ENCODE results near the gene HOXD12.

HOXD12 gene

DNA sequence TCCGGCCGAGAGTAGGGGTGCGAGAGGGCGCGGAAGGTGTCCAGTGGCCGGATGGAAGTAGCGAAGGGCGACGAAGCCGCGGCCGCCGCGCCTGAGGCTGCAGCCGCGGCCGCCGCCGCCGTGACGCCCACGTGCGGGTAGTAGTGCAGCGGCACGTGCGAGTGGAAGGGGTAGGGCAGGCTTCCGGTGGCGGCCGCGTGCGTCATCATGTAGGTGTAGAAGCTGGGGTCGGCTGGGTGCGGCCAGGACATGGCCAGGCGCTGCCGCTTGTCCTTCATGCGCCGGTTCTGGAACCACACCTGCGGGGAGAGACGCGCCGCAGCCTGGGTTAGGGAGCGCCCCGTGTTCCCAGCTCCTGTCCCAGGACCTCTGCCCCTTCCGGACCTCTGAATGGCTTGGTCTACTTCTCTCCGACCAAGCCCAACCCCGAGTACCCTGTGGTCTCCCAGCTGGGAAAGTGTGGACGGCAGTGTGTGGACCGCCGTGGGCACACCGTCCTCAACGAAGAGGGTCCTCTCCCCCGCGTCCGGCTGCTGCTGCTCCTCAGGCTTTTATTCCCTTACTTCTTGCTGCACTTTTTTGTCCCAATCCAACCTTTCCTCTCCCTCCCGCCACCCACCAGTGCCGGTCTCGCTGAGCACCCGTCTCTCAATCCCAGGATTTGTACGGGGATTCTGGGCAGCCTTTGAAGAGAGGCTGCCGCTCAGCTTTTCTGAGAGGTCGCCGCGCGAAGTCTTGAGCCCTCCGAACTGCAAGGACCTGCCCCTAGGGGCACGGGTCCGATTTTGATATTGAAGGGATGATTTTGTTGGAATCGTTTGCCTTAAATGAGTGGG lies 18.8 kb upstream of the HOXD12 start:
- DNase-seq (ENCODE audit: low read depth), result no peak

DNA sequence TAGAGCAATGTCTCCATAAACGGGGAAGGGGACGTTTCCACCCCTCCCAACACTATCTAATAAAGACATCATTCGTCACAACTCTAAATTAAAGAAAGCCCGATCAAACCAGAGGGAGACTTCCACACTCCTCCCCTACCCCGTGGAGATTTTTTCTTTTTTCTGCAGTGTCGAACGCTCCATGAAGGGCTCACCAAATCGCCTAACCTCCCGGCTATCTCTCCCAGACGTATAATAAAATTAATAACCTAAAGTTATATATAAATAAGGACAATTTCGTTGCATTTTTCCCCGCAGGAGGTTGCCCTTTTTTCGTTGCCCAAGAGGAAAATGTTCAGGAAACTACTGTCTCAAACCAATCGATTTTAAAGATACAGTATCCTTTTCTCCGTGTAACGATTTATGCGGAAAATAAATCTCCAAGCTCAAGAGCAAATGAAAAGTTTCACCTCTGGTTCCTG lies 18.2 kb upstream of the HOXD12 start:
- DNase-seq (ENCODE audit: low read depth), result no peak

- no peak for DNase-seq (ENCODE audit: low read depth)
Observed at GRCh38 chr2:176081837-176082524, 17.6 kb upstream of the HOXD12 start.

DNA sequence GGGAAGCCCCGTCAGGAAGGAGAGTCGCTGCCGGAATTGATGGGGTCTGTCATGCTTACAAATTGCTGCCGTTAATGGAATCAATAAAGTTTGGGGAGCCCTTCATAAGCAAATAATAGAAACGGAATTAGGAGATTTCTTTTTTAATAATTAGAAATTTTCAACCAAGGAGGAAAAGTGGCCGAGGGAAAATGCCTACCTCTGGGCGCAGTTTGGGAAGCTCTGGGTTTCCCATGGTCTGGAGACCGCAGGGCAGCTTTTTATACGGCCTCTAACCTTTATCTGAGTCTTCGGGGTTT lies 17.1 kb upstream of the HOXD12 start:
- no peak for DNase-seq (ENCODE audit: low read depth)

- no peak for DNase-seq (ENCODE audit: low read depth)
Observed at GRCh38 chr2:176082824-176083751, 16.5 kb upstream of the HOXD12 start.

DNA sequence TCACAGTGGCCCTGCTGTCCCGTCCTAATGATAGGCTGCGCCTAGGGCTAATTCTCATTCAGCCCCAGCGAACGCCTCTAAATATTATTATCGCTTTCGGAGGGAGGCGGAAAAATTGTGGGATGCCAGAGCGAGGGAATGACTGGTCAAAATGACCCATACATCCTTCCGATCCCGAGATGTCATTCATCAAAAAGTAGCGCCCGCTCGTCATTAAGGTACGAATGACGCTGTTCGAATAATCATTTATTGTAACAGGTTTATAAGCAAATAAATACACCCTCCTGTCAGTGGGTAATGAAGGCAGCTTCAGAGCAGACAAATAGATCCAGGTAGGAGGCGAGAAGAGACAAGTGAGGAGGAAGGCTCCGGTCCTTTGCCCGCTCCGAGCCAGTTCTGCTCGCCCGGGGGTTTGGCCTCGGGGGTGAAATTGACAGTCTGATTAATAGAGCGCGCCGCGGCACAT lies 15.8 kb upstream of the HOXD12 start, which contains the start of gene EVX2:
Gene EVX2, minus strand, starts transcription at position 167 of the 466 bp plus-strand sequence. CDS start 186 bp downstream, outside the sequence.
- no peak for DNase-seq (ENCODE audit: low read depth)

GRCh38 chr2:176084611-176085119 lies 14.9 kb upstream of the HOXD12 start:
- DNase-seq (ENCODE audit: low read depth), result no peak

GRCh38 chr2:176085120-176085788 lies 14.3 kb upstream of the HOXD12 start:
- no peak for DNase-seq (ENCODE audit: low read depth)

GRCh38 chr2:176085861-176086771 lies 13.5 kb upstream of the HOXD12 start:
- DNase-seq (ENCODE audit: low read depth), result no peak

DNA sequence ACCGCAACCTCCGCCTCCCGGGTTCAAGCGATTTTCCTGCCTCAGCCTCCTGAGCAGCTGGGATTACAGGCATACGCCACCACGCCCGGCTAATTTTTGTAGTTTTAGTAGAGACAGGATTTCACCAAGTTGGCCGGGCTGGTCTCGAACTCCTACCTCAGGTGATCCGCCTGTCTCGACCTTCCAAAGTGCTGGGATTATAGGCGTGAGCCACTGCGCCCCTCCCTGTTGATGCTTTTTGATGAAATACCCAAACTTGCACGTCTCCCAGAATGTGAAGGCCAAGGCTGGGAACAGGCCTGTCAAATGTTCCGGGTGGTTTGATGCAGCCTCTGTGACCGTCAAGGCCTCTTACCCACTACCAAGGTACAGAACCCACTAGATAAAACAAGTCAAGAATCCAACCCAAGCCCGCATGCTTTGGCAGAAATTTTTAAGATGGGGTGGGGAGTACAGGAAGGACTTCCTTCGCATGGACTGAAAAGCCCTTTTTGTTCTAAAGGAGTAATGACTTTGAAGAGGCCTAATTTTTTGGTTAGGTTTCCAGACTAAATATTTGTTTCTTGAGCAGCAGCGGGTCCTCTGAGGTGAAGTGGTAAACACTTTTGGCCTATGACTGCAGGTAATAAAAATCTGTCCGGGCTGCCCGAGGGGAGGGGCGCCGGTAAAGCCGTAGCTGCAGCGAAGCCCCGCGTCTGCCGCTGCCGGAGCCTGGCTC lies 12.1 kb upstream of the HOXD12 start:
- DNase-seq (ENCODE audit: low read depth), result no peak

GRCh38 chr2:176088048-176088936 lies 11.3 kb upstream of the HOXD12 start:
- DNase-seq (ENCODE audit: low read depth), result no peak

DNA sequence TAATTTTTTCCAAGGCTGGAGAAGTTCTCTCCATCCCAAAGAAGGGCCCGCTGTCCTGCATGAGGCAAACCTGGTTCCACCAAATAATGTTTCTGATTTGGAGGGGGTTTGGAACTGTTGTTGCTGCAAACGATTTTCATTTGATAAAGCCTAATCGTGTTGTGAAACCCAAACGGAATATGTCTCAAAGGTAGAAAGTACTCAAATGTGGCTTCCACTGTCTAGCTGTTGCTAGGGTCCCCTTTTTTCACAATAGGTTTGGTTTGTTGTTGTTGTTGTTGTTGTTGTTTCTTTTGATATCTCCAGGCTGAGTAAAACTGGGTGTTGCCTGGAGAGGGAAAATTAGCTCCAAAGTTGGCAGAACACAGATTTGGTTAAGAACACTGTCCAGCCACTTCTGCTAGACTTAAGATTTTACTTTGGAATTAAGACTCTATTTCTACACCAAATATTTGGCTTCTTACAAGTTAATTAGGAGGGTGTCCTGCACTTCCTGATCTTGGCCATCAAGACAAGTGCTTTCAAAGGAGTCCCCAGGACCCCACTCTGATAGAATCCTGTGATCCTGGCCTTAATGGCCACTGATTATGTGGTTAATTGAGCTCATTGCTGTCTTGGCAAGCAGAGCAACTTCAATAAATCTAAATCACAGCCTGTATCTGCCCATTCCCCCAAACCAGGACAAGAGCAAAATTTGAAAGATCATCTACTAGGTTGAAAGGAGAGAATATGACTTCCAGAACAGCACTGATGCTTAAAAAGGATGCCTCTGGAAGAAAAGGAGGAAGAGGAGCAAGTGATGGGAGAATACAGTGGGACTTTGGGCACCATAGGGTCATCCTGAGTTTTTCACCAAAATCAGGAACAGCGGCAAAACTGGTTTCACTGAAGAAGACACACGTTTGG lies 10.4 kb upstream of the HOXD12 start:
- DNase-seq (ENCODE audit: low read depth), result no peak

GRCh38 chr2:176089843-176090395 lies 9.7 kb upstream of the HOXD12 start:
- DNase-seq (ENCODE audit: low read depth), result no peak

GRCh38 chr2:176090862-176091261 lies 8.7 kb upstream of the HOXD12 start:
- no peak for DNase-seq (ENCODE audit: low read depth)

GRCh38 chr2:176091329-176092258 lies 8.0 kb upstream of the HOXD12 start:
- no peak for DNase-seq (ENCODE audit: low read depth)

Measured in activated T-helper 1 cell treated with Interleukin-2 at 50 U/mL for 16 hours (primary cell).